Fibroblast of lung (primary cell): ENCODE measurements around the gene CALCB. TPM values are rescaled to one million over a fixed set of nuclear protein-coding genes. Genes with fewer than 3 reads are reported as not detected.
A peak's percentile ranks its signal among the peaks of the same experiment; 100 is the strongest.

Experiments used
- DNase-seq, 2 donors: peaks; one replicate each; pipeline versions ENCODE4 v3.0.0 to v3.0.0-alpha.2; 2010; ENCODE audit warnings: low read depth in 2 of 2
- H2AFZ ChIP-seq: 2 replicates; pipeline ENCODE4 v1.5.1; 2012; ENCODE audit warnings: low read length, control low read depth, inconsistent platforms
- H3K27ac ChIP-seq: 2 replicates; pipeline ENCODE4 v1.5.1; 2011; ENCODE audit warnings: low read length, control low read depth; ENCODE audit not compliant: insufficient read depth
- H3K27me3 ChIP-seq: 2 replicates; pipeline ENCODE4 v1.5.1; 2011; ENCODE audit warnings: mild to moderate bottlenecking, low read length; ENCODE audit not compliant: control insufficient read depth, insufficient read depth
- H3K36me3 ChIP-seq: 2 replicates; pipeline ENCODE4 v1.5.1; 2011; ENCODE audit warnings: low read length; ENCODE audit not compliant: control insufficient read depth, insufficient read depth
- H3K4me1 ChIP-seq: 2 replicates; pipeline ENCODE4 v1.5.1; 2011; ENCODE audit warnings: low read length; ENCODE audit not compliant: control insufficient read depth, insufficient read depth; ENCODE audit errors: extremely low read depth
- H3K4me2 ChIP-seq: 2 replicates; pipeline ENCODE4 v1.5.1; 2011; ENCODE audit warnings: low read length, control low read depth; ENCODE audit not compliant: insufficient read depth; ENCODE audit errors: extremely low read depth
- H3K4me3 ChIP-seq, 4 experiments: fragments of 200-600 bp in 1 of 4; sonication (generic) in 1 of 4; replicated peaks in 1 of 4; 2 replicates each; pipeline ENCODE4 v1.5.1; 2011 to 2016; ENCODE audit warnings: low read length in 4 of 4, low read depth in 3 of 4, mild to moderate bottlenecking in 3 of 4, control low read depth in 2 of 4, inconsistent platforms in 1 of 4, mixed read lengths in 1 of 4; ENCODE audit not compliant: insufficient read depth in 1 of 4; ENCODE audit errors: control extremely low read depth in 1 of 4
- H3K79me2 ChIP-seq: 2 replicates; pipeline ENCODE4 v1.5.1; 2012; ENCODE audit warnings: mild to moderate bottlenecking, low read length, inconsistent platforms; ENCODE audit not compliant: control insufficient read depth, insufficient read depth
- H3K9ac ChIP-seq: 2 replicates; pipeline ENCODE4 v1.5.1; 2011; ENCODE audit warnings: mild to moderate bottlenecking, low read length, control low read depth; ENCODE audit not compliant: insufficient read depth
- H3K9me3 ChIP-seq: 2 replicates; pipeline ENCODE4 v1.5.1; 2012; ENCODE audit warnings: low read depth, low read length; ENCODE audit not compliant: control insufficient read depth, insufficient read depth
- H4K20me1 ChIP-seq: 2 replicates; pipeline ENCODE4 v1.5.1; 2011; ENCODE audit warnings: low read length; ENCODE audit not compliant: control insufficient read depth, insufficient read depth; ENCODE audit errors: extremely low read depth
- EZH2 ChIP-seq: IDR thresholded peaks from 2 replicates; pipeline ENCODE4 v1.5.1; 2012; ENCODE audit warnings: low read length, control low read depth, mild to moderate bottlenecking; ENCODE audit errors: missing control alignments
- polyA plus RNA-seq, 2 donors: library from polyadenylated mRNA; depleted of rRNA in 1 of 2; stranded (reverse) in 1 of 2; unstranded in 1 of 2; fragments of >200 nt; gene quantifications; 2 replicates each; pipeline ENCODE4 v1.2.1, GENCODE V29; 2011 to 2012; ENCODE audit warnings: missing spikeins in 1 of 2
- total RNA-seq: library from RNA; depleted of rRNA; stranded (reverse); fragments of >200 nt; gene quantifications from 2 replicates; pipeline ENCODE4 v1.2.1, GENCODE V29; 2014
- TF ChIP-seq, protein P1 (sequence below), 2 donors: IDR thresholded peaks in 1 of 2; conservative IDR thresholded peaks in 1 of 2; 1 replicate in 1 of 2; 2 replicates in 1 of 2; pipeline ENCODE4 v1.5.1; 2011 to 2012; ENCODE audit warnings: low read length in 2 of 2, control low read depth in 1 of 2, inconsistent platforms in 1 of 2, low read depth in 1 of 2, mild to moderate bottlenecking in 1 of 2

CALCB gene
- total and polyA plus RNA-seq, 2 donors (not counting 1 experiment from before 2014, with no cell fraction given), result 0.06 to 0.17 TPM

DNA sequence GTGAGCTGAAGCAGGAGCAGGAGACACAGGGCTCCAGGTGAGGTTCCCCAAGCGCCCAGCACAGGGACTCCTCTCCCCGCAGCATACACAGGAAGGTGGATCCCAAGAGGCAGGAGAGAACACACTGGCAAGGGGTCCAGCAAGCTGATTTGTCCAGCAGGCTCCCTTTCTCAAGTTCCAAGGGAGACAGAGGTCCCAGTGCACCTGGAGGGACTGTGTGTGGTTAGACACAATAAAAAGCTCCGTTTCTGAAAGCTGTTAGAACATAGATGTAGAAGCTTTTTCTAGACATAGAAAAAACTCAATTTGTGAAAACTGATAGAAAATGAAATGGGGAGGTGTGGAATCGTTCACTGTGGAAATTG is 1.8 kb downstream of the CALCB start:
- H3K27me3 ChIP-seq, result peaks cover 9% of the 10 kb centered on the region

DNA sequence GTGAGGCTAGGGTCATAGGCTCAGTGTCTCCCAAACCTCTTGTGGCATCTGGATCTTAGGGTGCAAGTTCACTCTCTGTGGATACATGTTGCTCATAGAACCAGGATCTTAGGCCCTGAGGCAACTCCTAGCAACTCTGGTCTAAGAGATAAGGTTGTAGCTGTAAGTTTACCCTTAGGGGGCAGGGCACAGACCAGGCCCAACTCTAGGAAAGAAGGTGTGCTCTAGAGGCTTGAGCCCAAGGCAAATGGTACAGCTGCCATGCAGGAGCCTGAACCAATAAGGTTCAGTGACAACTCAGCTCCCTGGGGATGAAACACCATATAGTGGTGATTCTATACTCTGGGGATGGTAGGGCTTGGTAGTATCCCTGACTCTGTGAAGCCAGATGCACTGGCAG is 17.8 kb downstream of the CALCB start:
- Histone ChIP-seq H3K9me3 (no peaks in the 10 kb centered on the region), H3K4me1 (no peaks in the 10 kb centered on the region), H3K9ac (no peak overlapping the region), H3K4me2 (no peak overlapping the region), H4K20me1 (no peaks in the 10 kb centered on the region), H2AFZ (no peak overlapping the region), H3K27me3 (no peaks in the 10 kb centered on the region), H3K27ac (no peak overlapping the region), H3K4me3 (no peak overlapping the region), H3K79me2 (no peaks in the 10 kb centered on the region), H3K36me3 (no peaks in the 10 kb centered on the region)
- no peak for DNase-seq
- no peak for TF ChIP-seq EZH2
- TF ChIP-seq, protein P1, sequence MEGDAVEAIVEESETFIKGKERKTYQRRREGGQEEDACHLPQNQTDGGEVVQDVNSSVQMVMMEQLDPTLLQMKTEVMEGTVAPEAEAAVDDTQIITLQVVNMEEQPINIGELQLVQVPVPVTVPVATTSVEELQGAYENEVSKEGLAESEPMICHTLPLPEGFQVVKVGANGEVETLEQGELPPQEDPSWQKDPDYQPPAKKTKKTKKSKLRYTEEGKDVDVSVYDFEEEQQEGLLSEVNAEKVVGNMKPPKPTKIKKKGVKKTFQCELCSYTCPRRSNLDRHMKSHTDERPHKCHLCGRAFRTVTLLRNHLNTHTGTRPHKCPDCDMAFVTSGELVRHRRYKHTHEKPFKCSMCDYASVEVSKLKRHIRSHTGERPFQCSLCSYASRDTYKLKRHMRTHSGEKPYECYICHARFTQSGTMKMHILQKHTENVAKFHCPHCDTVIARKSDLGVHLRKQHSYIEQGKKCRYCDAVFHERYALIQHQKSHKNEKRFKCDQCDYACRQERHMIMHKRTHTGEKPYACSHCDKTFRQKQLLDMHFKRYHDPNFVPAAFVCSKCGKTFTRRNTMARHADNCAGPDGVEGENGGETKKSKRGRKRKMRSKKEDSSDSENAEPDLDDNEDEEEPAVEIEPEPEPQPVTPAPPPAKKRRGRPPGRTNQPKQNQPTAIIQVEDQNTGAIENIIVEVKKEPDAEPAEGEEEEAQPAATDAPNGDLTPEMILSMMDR (conservative IDR thresholded peaks at IDR 0.05 in 1 of 2, IDR thresholded peaks at IDR 0.05 in 1 of 2; ENCODE audit: low read depth in 1 of 2, low read length in 2 of 2), result no peak

More for the DNA sequence above, 1.8 kb downstream of the CALCB start:
- H3K4me2 ChIP-seq, result no peak overlapping the region
- H2AFZ ChIP-seq, result no peak overlapping the region
- H3K36me3 ChIP-seq, result no peaks in the 10 kb centered on the region
- H3K4me1 ChIP-seq, result no peaks in the 10 kb centered on the region
- H3K27ac ChIP-seq, result no peak overlapping the region
- DNase-seq, result no peak
- no peaks in the 10 kb centered on the region for H3K9me3 ChIP-seq
- H3K79me2 ChIP-seq, result no peaks in the 10 kb centered on the region
- H3K9ac ChIP-seq, result no peak overlapping the region
- H3K4me3 ChIP-seq, result no peak overlapping the region
- TF ChIP-seq EZH2, result no peak
- TF ChIP-seq, protein P1 (conservative IDR thresholded peaks at IDR 0.05 in 1 of 2, IDR thresholded peaks at IDR 0.05 in 1 of 2; ENCODE audit: low read depth in 1 of 2, low read length in 2 of 2), result peak in 1 of 2 donors; percentile 1
- H4K20me1 ChIP-seq, result no peaks in the 10 kb centered on the region

DNA sequence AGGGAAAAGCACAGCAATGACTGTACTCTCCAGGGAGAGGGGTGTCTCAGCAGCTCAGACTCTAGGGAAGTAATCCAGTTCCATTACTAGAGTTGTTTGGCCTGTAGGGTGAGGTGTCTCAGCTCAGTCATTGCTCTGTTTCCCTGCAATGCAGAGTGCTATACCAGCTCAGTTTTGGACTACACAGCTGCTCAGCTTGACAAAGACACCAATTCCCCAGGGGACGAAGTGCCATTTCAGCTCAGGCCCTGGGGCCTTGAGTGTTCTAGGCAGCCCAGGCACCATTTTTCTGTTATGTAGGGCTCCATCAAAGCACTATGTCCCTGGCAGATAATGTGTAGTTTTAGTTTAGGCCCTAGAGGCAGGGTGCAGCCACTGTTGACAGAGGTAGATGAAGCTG is 18.2 kb downstream of the CALCB start:
- H3K36me3 ChIP-seq, result no peaks in the 10 kb centered on the region
- H3K27ac ChIP-seq, result no peak overlapping the region
- H3K4me3 ChIP-seq, result no peak overlapping the region
- no peak overlapping the region for H3K9ac ChIP-seq
- no peaks in the 10 kb centered on the region for H3K27me3 ChIP-seq
- H3K9me3 ChIP-seq, result no peaks in the 10 kb centered on the region
- H2AFZ ChIP-seq, result no peak overlapping the region
- TF ChIP-seq EZH2, result no peak
- TF ChIP-seq, protein P1 (conservative IDR thresholded peaks at IDR 0.05 in 1 of 2, IDR thresholded peaks at IDR 0.05 in 1 of 2; ENCODE audit: low read depth in 1 of 2, low read length in 2 of 2), result no peak
- no peaks in the 10 kb centered on the region for H4K20me1 ChIP-seq
- H3K79me2 ChIP-seq, result no peaks in the 10 kb centered on the region
- no peaks in the 10 kb centered on the region for H3K4me1 ChIP-seq
- H3K4me2 ChIP-seq, result no peak overlapping the region
- DNase-seq, result no peak
